ENCODE results near the gene NLE1. TPM values are rescaled to one million over a fixed set of nuclear protein-coding genes. Genes with fewer than 3 reads are reported as not detected.
"Not testable (repeated sequence)": the region's sequence is repeated elsewhere in the genome, so short reads cannot be mapped to it uniquely, and the experiment has no call there.

NLE1 gene
- total RNA-seq, 1 experiment from 2014 or later: 23.3 TPM

GRCh38 chr17:35155246-35155645 is 13.1 kb upstream of the NLE1 start:
- DNase-seq (ENCODE audit: low spot score): no peak
- no peaks in the 10 kb centered on the region for H3K4me1 ChIP-seq (ENCODE audit: insufficient read depth, low read length, poor library complexity, severe bottlenecking)
- H3K27ac ChIP-seq (ENCODE audit: low read depth, low read length, poor library complexity, severe bottlenecking): no peak overlapping the region
- TF ChIP-seq, protein P1, sequence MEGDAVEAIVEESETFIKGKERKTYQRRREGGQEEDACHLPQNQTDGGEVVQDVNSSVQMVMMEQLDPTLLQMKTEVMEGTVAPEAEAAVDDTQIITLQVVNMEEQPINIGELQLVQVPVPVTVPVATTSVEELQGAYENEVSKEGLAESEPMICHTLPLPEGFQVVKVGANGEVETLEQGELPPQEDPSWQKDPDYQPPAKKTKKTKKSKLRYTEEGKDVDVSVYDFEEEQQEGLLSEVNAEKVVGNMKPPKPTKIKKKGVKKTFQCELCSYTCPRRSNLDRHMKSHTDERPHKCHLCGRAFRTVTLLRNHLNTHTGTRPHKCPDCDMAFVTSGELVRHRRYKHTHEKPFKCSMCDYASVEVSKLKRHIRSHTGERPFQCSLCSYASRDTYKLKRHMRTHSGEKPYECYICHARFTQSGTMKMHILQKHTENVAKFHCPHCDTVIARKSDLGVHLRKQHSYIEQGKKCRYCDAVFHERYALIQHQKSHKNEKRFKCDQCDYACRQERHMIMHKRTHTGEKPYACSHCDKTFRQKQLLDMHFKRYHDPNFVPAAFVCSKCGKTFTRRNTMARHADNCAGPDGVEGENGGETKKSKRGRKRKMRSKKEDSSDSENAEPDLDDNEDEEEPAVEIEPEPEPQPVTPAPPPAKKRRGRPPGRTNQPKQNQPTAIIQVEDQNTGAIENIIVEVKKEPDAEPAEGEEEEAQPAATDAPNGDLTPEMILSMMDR (conservative IDR thresholded peaks at IDR 0.05; ENCODE audit: low read depth, low read length): no peak
- TF ChIP-seq EZH2 (IDR thresholded peaks at IDR 0.05; ENCODE audit: borderline replicate concordance, low read depth, low read length, poor library complexity, severe bottlenecking): no peak
- intact Hi-C loops (cut with micrococcal nuclease; ENCODE audit: unreplicated experiment): no loop called here
- H3K4me3 ChIP-seq (ENCODE audit: low read depth, low read length, poor library complexity, severe bottlenecking): no peak overlapping the region
- no TSS peak for BruUV-seq (replicated peaks)
- no peaks in the 10 kb centered on the region for H3K36me3 ChIP-seq (ENCODE audit: insufficient read depth, low read length, poor library complexity, severe bottlenecking)
- ChIA-PET POLR2A (ENCODE audit: low non-redundant PET) (no interaction called here), CTCF (no interaction called here)
- no peaks in the 10 kb centered on the region for H3K9me3 ChIP-seq (ENCODE audit: low read depth, low read length, poor library complexity, severe bottlenecking)
- no peaks in the 10 kb centered on the region for H3K27me3 ChIP-seq (replicated peaks; ENCODE audit: insufficient read depth, low read depth, low read length, poor library complexity)

GRCh38 chr17:35154196-35155165 is 12.4 kb upstream of the NLE1 start:
- Histone ChIP-seq H3K27me3 (replicated peaks; ENCODE audit: insufficient read depth, low read depth, low read length, poor library complexity) (no peaks in the 10 kb centered on the region), H3K36me3 (ENCODE audit: insufficient read depth, low read length, poor library complexity, severe bottlenecking) (no peaks in the 10 kb centered on the region), H3K9me3 (ENCODE audit: low read depth, low read length, poor library complexity, severe bottlenecking) (no peaks in the 10 kb centered on the region), H3K4me1 (ENCODE audit: insufficient read depth, low read length, poor library complexity, severe bottlenecking) (no peaks in the 10 kb centered on the region), H3K4me3 (ENCODE audit: low read depth, low read length, poor library complexity, severe bottlenecking) (no peak overlapping the region), H3K27ac (ENCODE audit: low read depth, low read length, poor library complexity, severe bottlenecking) (no peak overlapping the region)
- ChIA-PET CTCF (no interaction called here), POLR2A (ENCODE audit: low non-redundant PET) (no interaction called here)
- DNase-seq (ENCODE audit: low spot score): no peak
- no TSS peak for BruUV-seq (replicated peaks)
- TF ChIP-seq, protein P1 (conservative IDR thresholded peaks at IDR 0.05; ENCODE audit: low read depth, low read length): no peak
- TF ChIP-seq EZH2 (IDR thresholded peaks at IDR 0.05; ENCODE audit: borderline replicate concordance, low read depth, low read length, poor library complexity, severe bottlenecking): no peak
- intact Hi-C loops (cut with micrococcal nuclease; ENCODE audit: unreplicated experiment): no loop called here

DNA sequence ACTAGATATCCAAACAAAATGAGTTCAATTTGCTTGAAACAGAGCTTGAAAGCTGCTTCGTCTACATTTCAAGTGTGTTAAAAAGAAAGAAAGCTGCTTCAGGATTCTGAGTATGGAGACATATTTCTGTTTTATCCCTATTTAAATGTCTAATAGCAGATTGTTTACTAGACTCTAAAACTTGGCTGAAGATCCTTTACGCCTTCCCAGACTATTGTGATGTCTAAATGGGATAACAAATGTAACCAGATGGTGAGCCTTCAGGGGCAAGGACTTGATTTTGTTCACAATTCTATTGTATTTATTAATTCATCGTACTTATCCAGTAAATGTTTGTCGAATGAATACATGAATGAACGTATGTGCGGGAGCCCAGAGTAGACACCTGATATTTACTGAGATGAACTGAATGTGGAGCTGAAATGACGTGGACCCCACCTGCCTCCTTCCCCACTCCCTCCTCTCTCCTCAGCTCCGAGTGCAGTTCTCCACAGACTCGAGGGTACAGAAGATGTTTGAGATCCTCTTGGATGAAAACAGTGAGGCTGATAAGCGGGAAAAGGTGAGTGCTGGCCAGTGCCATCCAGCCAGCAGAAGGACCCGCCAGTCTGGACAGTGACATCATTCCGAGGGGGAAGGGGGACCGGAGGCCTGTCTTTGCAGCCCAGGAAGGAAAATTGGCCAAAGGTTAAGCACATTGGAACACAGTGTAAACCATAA is 10.5 kb upstream of the NLE1 start:
- POLR2A ChIA-PET (ENCODE audit: low non-redundant PET): interaction anchor here (0.6 kb wide), 1 partner anchor 37 kb away, joined by 4 read pairs; no protein-coding TSS in a partner anchor
- BruUV-seq (replicated peaks): no TSS peak

DNA sequence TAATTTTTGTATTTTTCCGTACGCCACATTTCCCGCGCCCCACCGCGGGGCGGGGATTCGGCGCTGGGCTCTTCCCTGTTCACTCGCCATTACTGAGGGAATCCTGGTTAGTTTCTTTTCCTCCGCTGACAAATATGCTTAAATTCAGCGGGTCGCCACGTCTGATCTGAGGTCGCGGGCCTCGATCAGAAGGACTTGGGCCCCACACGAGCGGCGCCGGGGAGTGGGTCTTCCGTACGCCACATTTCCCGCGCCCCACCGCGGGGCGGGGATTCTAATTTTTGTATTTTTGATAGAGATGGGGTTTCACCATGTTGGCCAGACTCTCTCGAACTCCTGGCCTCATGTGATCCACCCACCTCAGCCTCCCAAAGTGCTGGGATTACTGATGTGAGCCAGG is 9.0 kb upstream of the NLE1 start:
- POLR2A ChIA-PET (ENCODE audit: low non-redundant PET); DNase-seq (ENCODE audit: low spot score); H3K4me3 ChIP-seq (ENCODE audit: low read depth, low read length, poor library complexity, severe bottlenecking); CTCF ChIA-PET; intact Hi-C loops (cut with micrococcal nuclease; ENCODE audit: unreplicated experiment); H3K9me3 ChIP-seq (ENCODE audit: low read depth, low read length, poor library complexity, severe bottlenecking); H3K36me3 ChIP-seq (ENCODE audit: insufficient read depth, low read length, poor library complexity, severe bottlenecking); H3K27me3 ChIP-seq (replicated peaks; ENCODE audit: insufficient read depth, low read depth, low read length, poor library complexity); BruUV-seq (replicated peaks); H3K4me1 ChIP-seq (ENCODE audit: insufficient read depth, low read length, poor library complexity, severe bottlenecking); H3K27ac ChIP-seq (ENCODE audit: low read depth, low read length, poor library complexity, severe bottlenecking): not testable (repeated sequence)

More for the DNA sequence above, 10.5 kb upstream of the NLE1 start:
- TF ChIP-seq, protein P1 (conservative IDR thresholded peaks at IDR 0.05; ENCODE audit: low read depth, low read length): no peak
- Histone ChIP-seq H3K27ac (ENCODE audit: low read depth, low read length, poor library complexity, severe bottlenecking) (no peak overlapping the region), H3K36me3 (ENCODE audit: insufficient read depth, low read length, poor library complexity, severe bottlenecking) (no peaks in the 10 kb centered on the region), H3K4me3 (ENCODE audit: low read depth, low read length, poor library complexity, severe bottlenecking) (no peak overlapping the region), H3K27me3 (replicated peaks; ENCODE audit: insufficient read depth, low read depth, low read length, poor library complexity) (no peaks in the 10 kb centered on the region), H3K4me1 (ENCODE audit: insufficient read depth, low read length, poor library complexity, severe bottlenecking) (no peaks in the 10 kb centered on the region), H3K9me3 (ENCODE audit: low read depth, low read length, poor library complexity, severe bottlenecking) (no peaks in the 10 kb centered on the region)
- CTCF ChIA-PET: no interaction called here
- intact Hi-C loops (cut with micrococcal nuclease; ENCODE audit: unreplicated experiment): no loop called here
- DNase-seq (ENCODE audit: low spot score): no peak
